HG02943 (cell line): ENCODE measurements around the gene USP43.
"Not testable (repeated sequence)": the region's sequence is repeated elsewhere in the genome, so short reads cannot be mapped to it uniquely, and the experiment has no call there.

Source experiments
- ATAC-seq: cut with Tn5 transposase; IDR thresholded peaks from one replicate; pipeline ENCODE4 v1.9.1; 2021; ENCODE audit warnings: mild to moderate bottlenecking, low read depth, moderate library complexity; ENCODE audit not compliant: unreplicated experiment

The USP43 gene, protein sequence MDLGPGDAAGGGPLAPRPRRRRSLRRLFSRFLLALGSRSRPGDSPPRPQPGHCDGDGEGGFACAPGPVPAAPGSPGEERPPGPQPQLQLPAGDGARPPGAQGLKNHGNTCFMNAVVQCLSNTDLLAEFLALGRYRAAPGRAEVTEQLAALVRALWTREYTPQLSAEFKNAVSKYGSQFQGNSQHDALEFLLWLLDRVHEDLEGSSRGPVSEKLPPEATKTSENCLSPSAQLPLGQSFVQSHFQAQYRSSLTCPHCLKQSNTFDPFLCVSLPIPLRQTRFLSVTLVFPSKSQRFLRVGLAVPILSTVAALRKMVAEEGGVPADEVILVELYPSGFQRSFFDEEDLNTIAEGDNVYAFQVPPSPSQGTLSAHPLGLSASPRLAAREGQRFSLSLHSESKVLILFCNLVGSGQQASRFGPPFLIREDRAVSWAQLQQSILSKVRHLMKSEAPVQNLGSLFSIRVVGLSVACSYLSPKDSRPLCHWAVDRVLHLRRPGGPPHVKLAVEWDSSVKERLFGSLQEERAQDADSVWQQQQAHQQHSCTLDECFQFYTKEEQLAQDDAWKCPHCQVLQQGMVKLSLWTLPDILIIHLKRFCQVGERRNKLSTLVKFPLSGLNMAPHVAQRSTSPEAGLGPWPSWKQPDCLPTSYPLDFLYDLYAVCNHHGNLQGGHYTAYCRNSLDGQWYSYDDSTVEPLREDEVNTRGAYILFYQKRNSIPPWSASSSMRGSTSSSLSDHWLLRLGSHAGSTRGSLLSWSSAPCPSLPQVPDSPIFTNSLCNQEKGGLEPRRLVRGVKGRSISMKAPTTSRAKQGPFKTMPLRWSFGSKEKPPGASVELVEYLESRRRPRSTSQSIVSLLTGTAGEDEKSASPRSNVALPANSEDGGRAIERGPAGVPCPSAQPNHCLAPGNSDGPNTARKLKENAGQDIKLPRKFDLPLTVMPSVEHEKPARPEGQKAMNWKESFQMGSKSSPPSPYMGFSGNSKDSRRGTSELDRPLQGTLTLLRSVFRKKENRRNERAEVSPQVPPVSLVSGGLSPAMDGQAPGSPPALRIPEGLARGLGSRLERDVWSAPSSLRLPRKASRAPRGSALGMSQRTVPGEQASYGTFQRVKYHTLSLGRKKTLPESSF

DNA sequence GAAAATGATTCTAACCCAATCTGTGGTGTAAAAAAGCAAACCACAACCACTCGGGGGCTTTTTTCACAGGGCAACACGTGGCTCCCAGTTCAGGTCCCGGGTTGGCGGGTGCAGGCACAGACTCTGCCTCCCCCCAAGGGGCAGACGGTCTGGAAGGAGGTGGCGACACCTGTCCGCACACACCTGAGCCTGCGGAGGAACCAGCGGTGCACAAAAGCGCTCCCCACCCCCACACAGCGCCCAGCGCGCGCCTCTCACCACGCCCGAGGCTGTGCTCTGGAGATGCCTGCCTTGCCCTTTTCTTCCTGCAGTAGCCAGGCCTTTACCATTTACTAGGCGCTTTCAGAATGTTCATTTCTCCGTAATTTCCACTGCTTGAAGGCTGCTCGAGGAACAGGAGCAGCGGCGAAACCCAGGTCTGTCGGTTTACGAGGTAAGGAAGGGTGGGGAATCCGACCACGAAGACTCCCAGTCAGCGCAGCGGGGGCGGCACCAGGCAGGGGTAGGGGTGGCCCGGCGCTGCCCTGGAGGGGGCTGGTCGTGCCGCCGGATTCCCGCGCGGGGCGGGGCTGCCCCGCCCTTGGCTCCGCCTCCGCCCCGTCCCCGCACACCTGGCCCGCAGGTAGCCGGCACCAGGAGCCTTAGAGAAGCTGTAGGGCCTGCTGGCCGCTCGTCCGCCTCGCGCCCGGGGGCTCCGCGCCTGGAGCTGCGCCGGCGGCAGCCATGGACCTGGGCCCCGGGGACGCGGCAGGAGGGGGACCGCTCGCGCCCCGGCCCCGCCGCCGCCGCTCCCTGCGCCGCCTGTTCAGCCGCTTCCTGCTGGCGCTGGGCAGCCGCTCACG lies at the start of gene USP43:
Gene USP43 (plus strand): TSS at position 608 of the 842 bp plus-strand sequence. CDS start 116 bp downstream, at position 724.
- ATAC-seq = no peak

DNA sequence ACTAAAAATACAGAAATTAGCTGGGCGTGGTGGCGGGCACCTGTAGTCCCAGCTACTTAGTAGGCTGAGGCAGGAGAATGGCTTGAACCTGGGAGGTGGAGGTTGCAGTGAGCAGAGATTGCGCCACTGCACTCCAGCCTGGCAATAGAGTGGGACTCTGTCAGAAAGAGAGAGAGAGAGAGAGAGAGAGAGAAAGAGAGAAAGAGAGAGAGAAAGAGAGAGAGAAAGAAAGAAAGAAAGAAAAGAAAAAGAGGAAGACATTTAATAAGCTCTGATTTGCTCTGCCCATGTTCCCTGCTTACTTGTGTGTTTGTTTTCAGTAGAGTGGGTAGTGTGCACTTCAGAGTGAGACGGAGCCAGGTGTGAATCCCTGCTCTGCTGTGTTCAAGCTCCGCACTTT lies 47.7 kb upstream of the USP43 start:
- not testable (repeated sequence) for ATAC-seq

DNA sequence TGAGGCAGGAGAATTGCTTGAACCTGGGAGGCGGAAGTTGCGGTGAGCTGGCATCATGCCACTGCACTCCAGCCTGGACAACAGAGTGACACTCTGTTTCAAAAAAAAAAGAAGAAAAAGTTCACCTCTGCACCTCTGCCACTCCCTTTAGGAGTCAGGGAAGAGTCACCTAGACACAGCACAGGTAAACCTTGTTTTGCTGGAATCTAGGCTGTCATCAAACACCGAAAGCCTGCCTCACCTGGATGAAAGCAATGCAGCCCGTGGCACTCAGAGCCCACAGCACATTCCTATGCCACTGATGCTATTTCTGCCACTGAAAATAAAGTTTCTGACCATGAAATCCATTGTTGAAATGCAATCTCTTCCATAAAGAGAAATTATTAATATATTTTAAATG lies 46.7 kb upstream of the USP43 start:
- no peak for ATAC-seq

DNA sequence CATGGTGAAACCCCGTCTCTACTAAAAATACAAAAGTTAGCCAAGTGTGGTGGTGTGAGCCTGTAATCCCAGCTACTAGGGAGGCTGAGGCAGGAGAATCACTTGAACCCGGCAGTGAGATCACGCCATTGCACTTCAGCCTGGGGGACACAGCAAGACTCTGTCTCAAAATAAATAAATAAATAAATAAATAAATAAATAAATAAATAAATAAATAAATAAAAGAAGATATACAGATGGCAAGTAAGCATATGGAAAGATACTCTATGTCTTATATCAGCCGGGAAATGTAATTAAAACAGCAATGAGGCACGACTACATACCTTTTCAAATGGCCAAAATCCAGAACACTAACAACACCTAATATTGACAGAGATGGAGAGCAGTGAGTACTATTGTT lies 40.7 kb upstream of the USP43 start:
- not testable (repeated sequence) for ATAC-seq

DNA sequence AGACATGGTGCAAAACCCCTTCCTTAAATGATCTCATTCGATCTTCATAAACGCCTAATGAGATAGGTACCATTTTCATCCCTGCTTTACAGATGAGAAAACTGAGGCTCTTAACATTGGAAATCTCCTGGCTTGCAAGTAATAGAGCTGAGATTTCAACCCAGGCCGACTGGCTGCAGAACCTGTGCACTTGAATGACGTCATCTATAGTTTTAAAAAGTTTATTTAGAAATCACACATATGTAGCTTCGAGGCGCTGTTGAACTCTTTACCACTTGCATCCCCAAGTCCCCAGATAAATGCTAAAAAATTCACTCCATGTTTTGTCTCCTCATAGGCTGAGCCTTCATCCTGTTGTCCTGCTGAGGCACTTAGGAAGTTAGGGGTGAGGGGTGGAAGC lies 38.9 kb upstream of the USP43 start:
- ATAC-seq = no peak

DNA sequence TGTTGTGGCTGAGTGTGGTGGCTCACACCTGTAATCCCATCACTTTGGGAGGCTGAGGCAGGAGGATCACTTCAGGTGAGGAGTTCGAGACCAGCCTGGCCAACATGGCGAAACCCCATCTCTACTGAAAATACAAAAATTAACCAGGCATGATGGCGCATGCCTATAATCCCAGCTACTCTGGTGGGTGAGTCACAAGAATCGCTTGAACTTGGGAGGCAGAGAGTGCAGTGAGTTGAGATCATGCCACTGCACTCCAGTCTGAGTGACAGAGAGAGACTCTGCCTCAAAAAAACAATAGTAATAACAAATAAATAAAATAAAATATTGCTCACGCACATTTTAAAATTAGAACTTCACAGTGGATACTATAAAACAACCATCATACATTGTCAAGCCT lies 38.3 kb upstream of the USP43 start:
- ATAC-seq = not testable (repeated sequence)

DNA sequence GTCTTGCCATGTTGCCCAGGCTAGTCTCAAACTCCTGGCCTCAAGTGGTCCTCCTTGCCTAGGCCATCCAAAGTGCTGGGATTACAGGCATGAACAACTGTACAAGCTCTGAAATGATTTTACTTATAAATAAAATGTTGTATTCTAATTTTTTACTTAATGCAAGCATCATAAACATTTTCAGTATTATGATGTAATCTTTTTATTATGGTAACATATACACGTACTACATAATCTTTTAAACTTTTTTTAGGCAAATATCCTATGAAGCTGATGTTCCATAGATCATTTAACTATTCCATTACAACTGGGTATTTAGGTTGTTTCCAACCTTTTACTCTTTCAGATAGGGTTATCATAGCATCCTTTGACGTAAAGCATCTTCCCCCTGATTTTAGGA lies 33.8 kb upstream of the USP43 start:
- no peak for ATAC-seq

DNA sequence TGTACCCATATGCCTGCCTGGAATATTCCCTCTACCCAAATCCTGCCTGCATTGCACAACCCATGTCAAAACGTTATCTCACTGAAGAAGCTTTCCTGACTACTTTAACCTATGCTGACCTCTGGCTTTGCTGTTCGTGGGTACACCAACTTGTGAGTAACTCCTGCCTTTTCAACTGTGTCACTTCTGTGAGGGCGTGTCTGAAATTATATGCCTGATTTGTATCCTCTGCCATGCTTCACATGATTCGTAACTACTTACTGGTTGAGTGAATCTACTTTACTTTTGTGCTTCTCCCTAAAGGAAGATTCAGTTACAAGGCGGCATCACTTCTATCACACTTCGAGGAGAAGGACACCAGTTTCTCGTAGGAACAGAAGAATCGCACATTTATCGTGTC lies 33.3 kb upstream of the USP43 start:
- no peak for ATAC-seq

DNA sequence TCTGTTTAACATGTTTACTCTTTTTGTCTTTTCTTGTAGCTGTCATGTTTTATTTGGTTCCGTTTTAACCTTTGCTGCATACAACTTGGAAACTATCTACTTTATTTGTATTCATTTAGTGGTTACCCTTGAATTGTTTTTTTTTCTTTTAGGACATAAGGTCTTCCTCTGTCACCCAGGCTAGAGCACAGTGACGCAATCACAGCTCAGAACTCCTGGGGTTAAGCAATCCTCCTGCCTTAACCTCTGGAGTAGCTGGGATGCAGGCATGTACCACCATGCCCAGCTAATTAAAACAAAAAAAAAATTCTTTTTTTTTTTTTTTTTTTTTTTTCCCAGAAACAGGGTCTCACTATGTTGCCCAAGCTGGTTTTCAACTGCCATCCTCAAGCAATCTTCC lies 29.8 kb upstream of the USP43 start:
- no peak for ATAC-seq

DNA sequence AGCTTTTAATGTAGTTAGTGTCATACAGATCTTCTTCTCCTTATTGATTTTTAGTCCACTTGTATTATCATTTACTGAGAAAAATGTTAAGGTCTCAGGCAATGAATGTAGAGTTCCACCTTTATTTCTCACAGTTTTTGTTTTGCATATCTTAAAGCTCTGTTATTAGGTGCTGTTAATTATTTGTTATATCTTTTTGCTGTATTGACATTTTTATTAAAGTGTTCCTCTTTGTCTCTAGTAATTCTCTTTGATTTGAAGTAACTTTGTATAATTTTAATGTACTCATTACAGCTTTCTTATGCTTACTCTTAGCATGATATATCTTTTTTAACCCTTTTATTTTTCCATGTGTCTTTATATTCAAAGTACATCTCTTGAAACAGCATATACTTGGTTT lies 22.4 kb upstream of the USP43 start:
- ATAC-seq = no peak

DNA sequence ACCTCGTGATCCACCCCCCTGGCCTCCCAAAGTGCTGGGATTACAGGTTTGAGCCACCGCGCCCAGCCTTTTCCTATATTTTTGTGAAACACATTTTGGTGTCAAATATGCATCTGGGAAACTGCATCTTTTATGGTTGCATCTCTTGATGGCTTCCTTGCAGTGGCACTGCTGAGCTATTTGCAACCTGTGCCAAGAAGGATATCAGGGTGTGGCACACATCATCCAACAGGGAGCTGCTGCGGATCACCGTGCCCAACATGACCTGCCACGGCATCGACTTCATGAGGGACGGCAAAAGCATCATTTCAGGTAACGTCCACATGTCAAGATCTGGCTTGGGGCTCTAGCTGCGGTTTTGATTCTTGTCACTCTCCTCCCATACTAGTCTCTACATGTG lies 16.8 kb upstream of the USP43 start:
- no peak for ATAC-seq

DNA sequence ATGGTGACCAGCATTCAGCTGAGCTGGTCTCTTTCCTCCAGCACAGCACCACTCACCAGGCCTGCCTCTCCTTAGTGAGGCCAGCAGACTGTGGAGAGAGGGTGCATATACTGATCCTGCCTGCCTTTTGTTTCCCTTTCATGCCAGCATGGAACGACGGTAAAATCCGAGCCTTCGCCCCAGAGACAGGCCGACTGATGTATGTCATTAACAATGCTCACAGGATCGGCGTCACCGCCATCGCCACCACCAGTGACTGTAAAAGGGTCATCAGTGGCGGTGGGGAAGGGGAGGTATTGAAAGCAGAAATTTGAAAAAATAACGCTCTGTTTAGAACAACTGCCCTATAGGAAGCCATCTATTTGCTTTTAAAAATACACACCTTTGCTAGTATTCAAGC lies 12.6 kb upstream of the USP43 start:
- no peak for ATAC-seq

DNA sequence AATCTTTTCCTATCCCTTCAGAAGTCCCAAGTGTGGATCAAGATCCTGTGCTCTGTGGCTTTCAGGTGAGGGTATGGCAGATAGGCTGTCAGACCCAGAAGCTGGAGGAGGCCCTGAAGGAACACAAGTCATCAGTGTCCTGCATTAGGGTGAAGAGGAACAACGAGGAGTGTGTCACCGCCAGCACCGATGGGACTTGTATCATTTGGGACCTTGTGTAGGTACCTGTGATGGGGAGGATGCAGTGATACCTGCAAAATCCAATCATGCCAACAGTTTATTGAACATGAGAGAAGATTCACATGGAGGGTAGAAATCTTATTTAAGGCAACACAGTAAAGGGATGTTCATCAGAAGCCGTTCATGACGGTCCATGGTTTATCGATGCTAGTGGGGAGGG lies 10.0 kb upstream of the USP43 start:
- ATAC-seq = no peak

DNA sequence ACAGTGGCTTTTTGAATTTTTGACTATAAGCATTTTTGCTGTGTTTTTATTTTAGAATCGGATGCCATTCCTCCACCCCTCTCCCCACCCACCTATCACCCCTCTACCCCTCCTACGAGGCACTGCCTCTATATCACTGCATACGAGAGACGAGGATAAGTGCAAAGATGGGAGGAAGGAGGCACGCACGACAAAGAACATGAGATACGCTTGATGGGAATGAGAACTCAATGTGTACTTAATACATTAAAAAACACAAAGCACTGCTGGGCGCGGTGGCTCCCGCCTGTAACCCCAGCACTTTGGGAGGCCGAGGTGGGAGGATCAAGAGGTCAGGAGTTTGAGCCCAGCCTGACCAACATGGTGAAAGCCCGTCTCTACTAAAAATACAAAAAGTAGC lies 8.8 kb upstream of the USP43 start:
- ATAC-seq = no peak

DNA sequence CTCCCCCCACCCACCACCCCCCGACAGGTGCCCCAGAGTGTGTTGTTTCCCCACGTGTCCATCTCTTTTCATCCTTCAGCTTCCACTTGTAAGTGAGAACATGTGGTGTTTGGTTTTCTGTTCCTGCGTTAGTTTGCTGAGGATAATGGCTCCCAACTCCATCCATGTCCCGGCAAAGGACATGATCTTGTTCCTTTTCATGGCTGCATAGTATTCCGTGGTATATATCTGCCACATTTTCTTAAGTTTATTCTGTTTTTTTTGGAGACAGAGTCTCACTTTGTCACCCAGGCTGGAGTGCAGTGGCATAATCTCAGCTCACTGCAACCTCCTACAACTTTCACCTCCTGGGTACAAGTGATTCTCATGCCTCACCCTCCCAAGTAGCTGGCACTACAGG lies 4.9 kb upstream of the USP43 start:
- ATAC-seq = not testable (repeated sequence)

DNA sequence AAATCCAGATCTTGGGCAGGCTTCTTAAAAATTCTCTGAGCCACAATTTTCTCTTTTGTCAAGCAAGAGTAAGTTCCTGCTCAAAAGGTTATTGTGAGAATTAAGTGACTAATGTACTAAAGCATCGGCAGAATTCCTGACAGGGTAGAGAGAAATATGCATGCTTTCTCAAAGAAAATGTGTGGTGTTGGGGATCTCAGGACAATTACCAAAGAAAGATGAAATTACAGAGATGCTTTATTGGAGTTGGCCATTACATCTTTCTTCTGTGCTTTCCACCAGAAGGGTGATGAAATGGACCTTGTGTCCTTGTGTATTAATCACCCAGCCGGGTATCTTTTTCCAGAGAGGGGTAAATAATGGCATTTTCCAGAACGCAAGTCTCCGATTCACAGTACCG lies 1.7 kb upstream of the USP43 start:
- no peak for ATAC-seq

DNA sequence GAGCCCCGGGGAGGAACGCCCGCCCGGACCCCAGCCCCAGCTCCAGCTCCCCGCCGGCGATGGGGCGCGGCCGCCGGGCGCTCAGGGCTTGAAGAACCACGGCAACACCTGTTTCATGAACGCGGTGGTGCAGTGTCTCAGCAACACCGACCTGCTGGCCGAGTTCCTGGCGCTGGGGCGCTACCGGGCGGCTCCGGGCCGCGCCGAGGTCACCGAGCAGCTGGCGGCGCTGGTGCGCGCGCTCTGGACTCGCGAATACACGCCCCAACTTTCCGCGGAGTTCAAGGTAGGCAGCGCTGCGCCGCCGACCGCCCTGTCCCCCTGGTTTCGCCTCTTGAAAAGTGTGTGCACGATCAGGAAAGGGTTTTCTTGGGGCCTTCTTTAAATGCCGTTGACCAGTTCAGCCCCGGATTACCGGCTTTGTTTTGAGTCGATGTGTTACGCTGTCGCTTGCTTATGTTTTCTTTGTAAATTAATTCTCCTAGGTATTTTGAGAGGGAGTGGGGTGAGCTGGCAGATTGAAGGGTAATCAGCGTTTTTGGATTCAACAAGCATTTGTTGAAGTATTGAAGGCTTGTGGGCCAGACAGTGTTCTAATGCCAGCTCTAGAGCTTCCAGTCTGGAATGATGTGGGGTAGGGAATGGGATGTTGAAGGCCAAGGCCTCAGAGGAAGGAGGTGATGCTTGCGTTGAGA lies 681 bp downstream of the USP43 start:
- no peak for ATAC-seq

DNA sequence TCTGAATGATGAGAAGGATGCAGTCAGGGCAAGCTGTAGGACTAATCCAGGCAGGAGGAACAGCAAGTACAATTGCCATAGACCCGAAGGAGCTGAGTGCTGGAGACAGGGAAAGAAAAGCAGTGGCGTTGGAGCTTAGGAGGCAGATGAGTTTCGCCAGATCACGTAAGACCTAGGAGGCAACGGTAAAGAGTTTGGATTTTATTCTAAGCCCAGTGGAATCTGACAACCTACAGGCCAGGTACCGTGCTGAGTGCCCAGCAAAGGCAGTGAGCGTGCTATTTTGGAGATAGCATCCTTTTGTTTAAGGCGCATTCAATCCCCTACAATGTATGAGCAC lies 1.2 kb downstream of the USP43 start:
- no peak for ATAC-seq

DNA sequence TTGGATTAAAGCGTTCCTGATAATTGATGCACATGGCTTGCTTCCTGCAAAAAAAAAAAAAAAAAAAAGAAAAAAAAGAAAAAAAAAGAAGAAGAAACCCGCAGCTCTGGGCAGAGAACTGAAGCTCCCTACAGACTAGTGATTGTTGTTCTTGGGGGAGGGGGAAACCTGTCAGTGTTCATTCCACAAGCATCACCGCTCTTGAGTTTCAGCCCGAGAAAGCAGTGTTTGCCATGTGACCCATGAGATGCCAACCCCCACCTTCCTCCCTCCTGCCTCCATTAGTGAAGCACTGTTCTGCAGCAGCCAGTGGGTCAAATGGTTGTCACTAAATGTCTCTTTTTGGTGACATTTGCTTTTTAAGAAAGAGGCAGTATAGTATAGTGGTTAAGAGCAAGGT lies 1.7 kb downstream of the USP43 start:
- no peak for ATAC-seq
